Activated naive CD4-positive, alpha-beta T cell treated with anti-CD3 and anti-CD28 coated beads, Interleukin-2, amount 50 U/mL, for 24 hours (primary cell): ENCODE data around the gene SOX11.

Source experiments
- H3K27ac Mint-ChIP-seq: one replicate; pipeline ENCODE4 v1.8.0; 2021; ENCODE audit warnings: mild to moderate bottlenecking, mixed read lengths
- H3K27me3 Mint-ChIP-seq: one replicate; pipeline ENCODE4 v1.8.0; 2021; ENCODE audit warnings: mixed read lengths
- H3K36me3 Mint-ChIP-seq: one replicate; pipeline ENCODE4 v1.8.0; 2021; ENCODE audit warnings: mixed read lengths
- H3K4me1 Mint-ChIP-seq: one replicate; pipeline ENCODE4 v1.8.0; 2021; ENCODE audit warnings: mixed read lengths
- H3K4me3 Mint-ChIP-seq: one replicate; pipeline ENCODE4 v1.8.0; 2021; ENCODE audit warnings: mild to moderate bottlenecking, mixed read lengths
- H3K9me3 Mint-ChIP-seq: one replicate; pipeline ENCODE4 v1.8.0; 2021; ENCODE audit warnings: mixed read lengths

SOX11 gene

DNA sequence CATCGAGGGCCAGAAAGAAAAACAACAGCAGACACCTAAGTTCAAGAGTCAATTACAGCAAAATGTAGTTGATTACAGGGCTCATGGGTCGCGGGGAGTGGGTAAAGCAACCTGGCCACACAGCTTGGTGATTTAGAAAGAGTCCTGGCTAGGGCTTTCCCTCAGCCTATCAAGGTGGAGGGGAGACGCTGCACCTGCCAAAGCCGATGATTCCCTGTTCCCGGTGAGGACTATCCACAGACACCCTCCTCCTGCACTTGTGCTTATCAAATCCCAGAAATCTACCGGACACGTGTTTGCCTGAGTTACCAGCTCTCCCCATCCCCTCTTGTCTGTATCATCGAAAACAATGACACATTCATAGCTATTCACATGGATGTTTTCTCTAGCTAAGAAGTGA lies 7.0 kb upstream of the SOX11 start:
- Mint-ChIP-seq H3K9me3 (peaks cover 14% of the 10 kb centered on the region), H3K27ac (no peak overlapping the region), H3K4me3 (no peak overlapping the region), H3K36me3 (no peaks in the 10 kb centered on the region), H3K4me1 (no peaks in the 10 kb centered on the region), H3K27me3 (peaks cover 24% of the 10 kb centered on the region)

DNA sequence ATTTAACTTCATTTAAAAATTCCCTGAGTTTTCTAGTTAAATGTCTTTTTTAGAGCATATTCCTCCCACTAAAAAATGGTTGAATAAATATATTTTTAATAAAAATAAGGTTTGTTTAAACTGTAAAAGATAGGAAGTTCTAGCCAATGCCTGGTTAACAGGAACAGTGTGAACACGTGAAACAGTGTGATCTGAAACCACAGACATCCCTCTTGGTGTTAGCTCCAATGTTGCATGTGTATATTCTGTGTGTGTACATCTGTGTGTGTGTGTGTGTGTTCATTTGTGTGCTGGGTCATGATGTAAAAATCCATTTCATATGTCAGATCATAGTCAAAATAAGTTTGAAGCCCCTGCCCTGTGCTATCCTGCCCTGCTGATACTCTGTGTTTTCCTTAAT lies 6.1 kb upstream of the SOX11 start:
- no peak overlapping the region for H3K4me3 Mint-ChIP-seq
- H3K4me1 Mint-ChIP-seq: peaks cover 6% of the 10 kb centered on the region
- no peaks in the 10 kb centered on the region for H3K36me3 Mint-ChIP-seq
- peaks cover 31% of the 10 kb centered on the region for H3K27me3 Mint-ChIP-seq
- H3K27ac Mint-ChIP-seq: no peak overlapping the region
- H3K9me3 Mint-ChIP-seq: peaks cover 9% of the 10 kb centered on the region

DNA sequence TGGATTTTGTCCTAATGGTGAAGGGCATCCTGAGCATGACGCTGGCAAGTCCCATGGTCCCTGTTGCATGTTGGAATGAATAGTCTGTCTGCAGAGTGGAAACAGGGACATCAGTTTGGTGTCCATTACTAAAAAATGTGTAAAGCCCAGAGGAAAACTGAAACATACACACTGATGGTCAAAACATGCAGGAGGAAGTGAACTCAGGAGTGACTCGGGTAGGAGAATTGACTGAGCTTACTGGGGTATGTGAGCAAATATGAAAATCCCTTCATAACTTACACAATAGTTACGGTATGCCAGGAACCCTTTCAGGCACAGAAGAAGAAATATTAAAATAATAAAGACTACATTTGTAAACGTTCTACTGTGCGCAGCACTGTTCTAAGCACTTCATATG lies 5.6 kb upstream of the SOX11 start:
- peaks cover 6% of the 10 kb centered on the region for H3K4me1 Mint-ChIP-seq
- no peak overlapping the region for H3K27ac Mint-ChIP-seq
- peaks cover 4% of the 10 kb centered on the region for H3K9me3 Mint-ChIP-seq
- H3K36me3 Mint-ChIP-seq: no peaks in the 10 kb centered on the region
- H3K4me3 Mint-ChIP-seq: no peak overlapping the region
- H3K27me3 Mint-ChIP-seq: peaks cover 33% of the 10 kb centered on the region

DNA sequence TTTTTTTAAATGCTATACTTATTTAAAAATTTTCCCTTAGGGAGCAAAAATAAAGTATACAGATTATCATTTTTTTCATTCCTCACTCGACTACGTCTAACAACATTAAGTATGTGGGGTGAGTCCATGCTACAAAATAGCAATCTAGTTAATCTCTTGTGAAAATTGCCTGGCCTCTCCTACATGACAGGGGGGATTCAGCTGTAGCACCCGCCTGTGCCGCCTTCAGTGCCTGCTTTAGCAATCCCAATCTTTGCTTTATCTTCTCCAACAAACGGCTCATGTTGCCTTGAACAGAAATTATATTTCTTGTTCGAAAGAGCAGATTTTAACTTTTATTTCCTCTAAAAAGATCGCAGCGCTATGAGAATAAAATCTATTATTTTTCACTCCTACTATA lies 2.4 kb upstream of the SOX11 start:
- Mint-ChIP-seq H3K4me1 (peaks cover 12% of the 10 kb centered on the region), H3K27me3 (peaks cover 40% of the 10 kb centered on the region), H3K27ac (no peak overlapping the region), H3K9me3 (no peaks in the 10 kb centered on the region), H3K36me3 (no peaks in the 10 kb centered on the region), H3K4me3 (no peak overlapping the region)

DNA sequence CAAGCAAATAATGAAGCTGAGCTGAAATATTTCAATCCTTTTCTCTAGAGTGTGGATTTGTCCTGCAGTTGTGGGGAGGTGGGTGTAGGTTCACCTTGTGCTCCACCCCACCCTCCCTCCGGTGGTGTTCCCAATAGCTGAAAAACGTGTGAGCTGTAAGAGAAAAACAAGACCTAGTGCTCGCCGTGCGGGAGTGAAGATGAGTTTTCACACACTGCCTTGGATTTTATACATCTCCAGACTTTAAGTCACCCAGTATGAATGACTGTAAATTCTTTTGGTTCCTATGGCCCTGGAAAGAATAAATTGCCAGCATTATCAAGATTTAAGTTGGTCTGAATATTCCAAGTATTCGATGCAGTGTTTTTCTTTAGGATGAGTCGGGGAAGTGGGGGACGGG lies 1.9 kb upstream of the SOX11 start:
- peaks cover 42% of the 10 kb centered on the region for H3K27me3 Mint-ChIP-seq

DNA sequence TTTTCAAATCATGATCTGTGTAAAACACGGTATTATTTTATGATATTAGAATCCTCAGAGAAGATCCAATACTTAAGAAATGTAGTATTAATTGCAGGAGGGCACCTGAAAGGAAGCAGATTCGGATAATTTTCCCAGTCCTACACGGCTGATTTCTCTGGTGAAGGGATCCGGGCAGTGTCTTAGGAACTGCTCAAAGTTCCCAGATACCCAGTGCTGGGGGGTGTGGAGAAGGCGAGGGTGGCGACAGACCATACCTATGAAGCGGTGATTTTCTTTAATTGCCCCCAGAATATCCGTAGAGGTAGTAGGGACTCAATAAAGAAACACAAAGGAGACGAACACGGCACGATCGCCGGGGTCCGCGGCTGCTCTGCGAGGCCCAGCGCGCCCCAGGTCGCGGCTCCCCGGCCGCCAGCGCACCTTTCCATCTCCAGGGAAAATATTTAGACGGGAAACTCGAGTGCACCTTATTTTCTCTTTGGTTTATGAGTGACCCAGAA lies 1.4 kb upstream of the SOX11 start:
- Mint-ChIP-seq H3K27me3 (peaks cover 45% of the 10 kb centered on the region), H3K9me3 (no peaks in the 10 kb centered on the region), H3K4me1 (peaks cover 19% of the 10 kb centered on the region), H3K4me3 (peak overlapping the region; percentile 42), H3K27ac (no peak overlapping the region), H3K36me3 (peaks cover 2% of the 10 kb centered on the region)

More for the DNA sequence above, 1.9 kb upstream of the SOX11 start:
- H3K9me3 Mint-ChIP-seq: no peaks in the 10 kb centered on the region
- H3K27ac Mint-ChIP-seq: no peak overlapping the region
- no peaks in the 10 kb centered on the region for H3K36me3 Mint-ChIP-seq
- H3K4me3 Mint-ChIP-seq: peak overlapping the region; percentile 42
- peaks cover 15% of the 10 kb centered on the region for H3K4me1 Mint-ChIP-seq

DNA sequence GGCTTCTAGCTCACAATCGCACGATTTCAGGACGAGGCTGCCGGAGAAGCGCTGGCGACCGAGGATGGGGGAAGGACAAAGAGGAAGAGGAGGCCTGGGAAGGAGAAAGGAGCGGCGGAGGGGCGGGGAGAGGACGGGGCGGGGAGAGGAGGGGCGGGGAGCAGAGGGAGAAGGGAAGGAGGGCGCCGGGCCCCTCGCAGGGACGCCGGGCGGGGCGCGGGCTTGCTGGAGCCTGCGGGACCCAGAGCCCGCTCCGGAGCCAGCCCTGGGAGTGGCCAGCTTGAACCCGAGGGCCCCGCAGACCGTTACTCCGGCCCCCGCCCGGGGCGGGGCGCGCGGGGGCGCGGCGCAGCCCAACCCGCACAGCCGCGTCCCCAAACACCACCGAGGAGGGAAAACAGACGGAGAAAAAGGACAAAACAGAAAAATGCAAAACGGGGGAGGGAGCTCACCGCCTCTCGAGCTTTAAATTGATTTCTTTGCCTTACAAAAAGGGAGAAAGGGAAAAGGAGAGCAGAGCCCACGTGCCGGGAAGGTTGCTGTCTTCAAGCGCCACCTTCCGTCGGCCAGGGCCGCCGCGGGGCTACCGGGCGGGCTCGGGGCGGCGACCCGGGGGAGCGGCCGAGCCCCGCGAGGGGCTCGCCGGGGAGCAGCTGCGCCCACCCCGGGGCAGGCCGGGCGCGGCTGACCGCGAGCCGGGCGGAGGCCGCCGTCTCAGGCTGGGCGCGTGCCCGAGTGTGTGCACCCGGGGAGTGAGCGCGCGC lies 781 bp upstream of the SOX11 start:
- Mint-ChIP-seq H3K4me1 (peaks cover 21% of the 10 kb centered on the region), H3K4me3 (no peak overlapping the region), H3K27ac (no peak overlapping the region), H3K36me3 (peaks cover 2% of the 10 kb centered on the region), H3K27me3 (peaks cover 44% of the 10 kb centered on the region), H3K9me3 (no peaks in the 10 kb centered on the region)

DNA sequence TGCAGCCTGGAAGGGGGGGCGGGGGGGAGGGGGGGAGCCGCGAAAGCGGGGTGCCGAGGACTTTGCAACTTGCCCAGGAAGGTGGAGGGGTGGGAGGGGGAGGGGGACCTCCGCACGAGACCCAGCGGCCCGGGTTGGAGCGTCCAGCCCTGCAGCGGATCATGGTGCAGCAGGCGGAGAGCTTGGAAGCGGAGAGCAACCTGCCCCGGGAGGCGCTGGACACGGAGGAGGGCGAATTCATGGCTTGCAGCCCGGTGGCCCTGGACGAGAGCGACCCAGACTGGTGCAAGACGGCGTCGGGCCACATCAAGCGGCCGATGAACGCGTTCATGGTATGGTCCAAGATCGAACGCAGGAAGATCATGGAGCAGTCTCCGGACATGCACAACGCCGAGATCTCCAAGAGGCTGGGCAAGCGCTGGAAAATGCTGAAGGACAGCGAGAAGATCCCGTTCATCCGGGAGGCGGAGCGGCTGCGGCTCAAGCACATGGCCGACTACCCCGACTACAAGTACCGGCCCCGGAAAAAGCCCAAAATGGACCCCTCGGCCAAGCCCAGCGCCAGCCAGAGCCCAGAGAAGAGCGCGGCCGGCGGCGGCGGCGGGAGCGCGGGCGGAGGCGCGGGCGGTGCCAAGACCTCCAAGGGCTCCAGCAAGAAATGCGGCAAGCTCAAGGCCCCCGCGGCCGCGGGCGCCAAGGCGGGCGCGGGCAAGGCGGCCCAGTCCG lies 540 bp downstream of the SOX11 start:
- Mint-ChIP-seq H3K27ac (no peak overlapping the region), H3K4me1 (peaks cover 21% of the 10 kb centered on the region), H3K36me3 (peaks cover 2% of the 10 kb centered on the region), H3K9me3 (no peaks in the 10 kb centered on the region), H3K4me3 (no peak overlapping the region), H3K27me3 (peaks cover 43% of the 10 kb centered on the region)

DNA sequence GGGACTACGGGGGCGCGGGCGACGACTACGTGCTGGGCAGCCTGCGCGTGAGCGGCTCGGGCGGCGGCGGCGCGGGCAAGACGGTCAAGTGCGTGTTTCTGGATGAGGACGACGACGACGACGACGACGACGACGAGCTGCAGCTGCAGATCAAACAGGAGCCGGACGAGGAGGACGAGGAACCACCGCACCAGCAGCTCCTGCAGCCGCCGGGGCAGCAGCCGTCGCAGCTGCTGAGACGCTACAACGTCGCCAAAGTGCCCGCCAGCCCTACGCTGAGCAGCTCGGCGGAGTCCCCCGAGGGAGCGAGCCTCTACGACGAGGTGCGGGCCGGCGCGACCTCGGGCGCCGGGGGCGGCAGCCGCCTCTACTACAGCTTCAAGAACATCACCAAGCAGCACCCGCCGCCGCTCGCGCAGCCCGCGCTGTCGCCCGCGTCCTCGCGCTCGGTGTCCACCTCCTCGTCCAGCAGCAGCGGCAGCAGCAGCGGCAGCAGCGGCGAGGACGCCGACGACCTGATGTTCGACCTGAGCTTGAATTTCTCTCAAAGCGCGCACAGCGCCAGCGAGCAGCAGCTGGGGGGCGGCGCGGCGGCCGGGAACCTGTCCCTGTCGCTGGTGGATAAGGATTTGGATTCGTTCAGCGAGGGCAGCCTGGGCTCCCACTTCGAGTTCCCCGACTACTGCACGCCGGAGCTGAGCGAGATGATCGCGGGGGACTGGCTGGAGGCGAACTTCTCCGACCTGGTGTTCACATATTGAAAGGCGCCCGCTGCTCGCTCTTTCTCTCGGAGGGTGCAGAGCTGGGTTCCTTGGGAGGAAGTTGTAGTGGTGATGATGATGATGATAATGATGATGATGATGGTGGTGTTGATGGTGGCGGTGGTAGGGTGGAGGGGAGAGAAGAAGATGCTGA lies 1.4 kb downstream of the SOX11 start:
- Mint-ChIP-seq H3K4me3 (no peak overlapping the region), H3K9me3 (no peaks in the 10 kb centered on the region), H3K4me1 (peaks cover 21% of the 10 kb centered on the region), H3K36me3 (peaks cover 2% of the 10 kb centered on the region), H3K27me3 (peaks cover 46% of the 10 kb centered on the region), H3K27ac (no peak overlapping the region)

DNA sequence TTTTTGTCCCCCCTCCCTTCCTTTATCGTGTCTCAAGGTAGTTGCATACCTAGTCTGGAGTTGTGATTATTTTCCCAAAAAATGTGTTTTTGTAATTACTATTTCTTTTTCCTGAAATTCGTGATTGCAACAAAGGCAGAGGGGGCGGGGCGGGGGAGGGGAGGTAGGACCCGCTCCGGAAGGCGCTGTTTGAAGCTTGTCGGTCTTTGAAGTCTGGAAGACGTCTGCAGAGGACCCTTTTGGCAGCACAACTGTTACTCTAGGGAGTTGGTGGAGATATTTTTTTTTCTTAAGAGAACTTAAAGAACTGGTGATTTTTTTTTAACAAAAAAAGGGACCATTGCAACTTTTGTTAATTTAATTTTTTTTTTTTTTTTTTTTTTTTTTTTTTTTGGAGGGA lies 2.1 kb downstream of the SOX11 start:
- peaks cover 41% of the 10 kb centered on the region for H3K27me3 Mint-ChIP-seq
- H3K4me1 Mint-ChIP-seq: peaks cover 21% of the 10 kb centered on the region
- no peak overlapping the region for H3K4me3 Mint-ChIP-seq
- H3K27ac Mint-ChIP-seq: no peak overlapping the region
- peaks cover 2% of the 10 kb centered on the region for H3K36me3 Mint-ChIP-seq
- no peaks in the 10 kb centered on the region for H3K9me3 Mint-ChIP-seq

DNA sequence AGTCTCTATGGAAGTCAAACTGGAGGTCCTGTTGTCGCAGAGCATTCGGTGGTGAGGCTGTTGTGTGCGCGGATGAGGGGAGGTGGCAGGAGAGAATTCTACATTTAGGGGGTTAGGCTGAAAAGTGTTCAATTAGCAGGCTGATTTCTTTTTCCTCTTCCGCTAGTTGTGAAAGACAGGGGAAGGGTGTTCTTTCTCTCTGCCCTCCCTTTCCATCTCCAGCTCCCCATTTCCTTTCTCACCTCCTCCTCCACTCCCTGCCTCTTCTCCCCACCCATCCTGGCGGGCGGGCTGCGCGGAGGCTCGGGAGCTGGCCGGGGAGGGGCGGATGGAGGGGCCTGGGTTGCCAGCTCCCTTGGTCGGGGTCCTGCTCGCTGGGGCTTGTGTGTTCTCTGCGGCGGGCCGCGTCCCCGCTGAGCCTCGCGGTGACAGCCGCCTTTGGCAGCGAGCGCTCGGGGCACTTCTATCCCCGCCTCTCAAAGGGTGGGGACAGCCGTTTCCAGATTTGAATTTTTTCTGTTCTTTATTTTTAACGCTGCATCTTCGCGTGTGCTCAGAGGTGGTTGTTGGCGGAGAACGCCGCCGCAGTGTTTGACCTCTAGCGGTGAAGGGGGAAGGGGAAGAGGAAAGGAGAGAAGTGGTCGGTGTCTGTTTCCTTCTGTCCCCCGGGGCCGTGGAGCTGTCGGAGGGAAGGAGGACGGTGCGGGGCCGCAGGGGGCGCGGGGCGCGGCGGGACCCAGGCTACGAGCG lies 3.6 kb downstream of the SOX11 start:
- H3K27me3 Mint-ChIP-seq: peaks cover 38% of the 10 kb centered on the region
- H3K36me3 Mint-ChIP-seq: peaks cover 2% of the 10 kb centered on the region
- peaks cover 17% of the 10 kb centered on the region for H3K4me1 Mint-ChIP-seq
- peak overlapping the region; percentile 70 for H3K27ac Mint-ChIP-seq
- H3K9me3 Mint-ChIP-seq: no peaks in the 10 kb centered on the region
- H3K4me3 Mint-ChIP-seq: peak overlapping the region; percentile 31

DNA sequence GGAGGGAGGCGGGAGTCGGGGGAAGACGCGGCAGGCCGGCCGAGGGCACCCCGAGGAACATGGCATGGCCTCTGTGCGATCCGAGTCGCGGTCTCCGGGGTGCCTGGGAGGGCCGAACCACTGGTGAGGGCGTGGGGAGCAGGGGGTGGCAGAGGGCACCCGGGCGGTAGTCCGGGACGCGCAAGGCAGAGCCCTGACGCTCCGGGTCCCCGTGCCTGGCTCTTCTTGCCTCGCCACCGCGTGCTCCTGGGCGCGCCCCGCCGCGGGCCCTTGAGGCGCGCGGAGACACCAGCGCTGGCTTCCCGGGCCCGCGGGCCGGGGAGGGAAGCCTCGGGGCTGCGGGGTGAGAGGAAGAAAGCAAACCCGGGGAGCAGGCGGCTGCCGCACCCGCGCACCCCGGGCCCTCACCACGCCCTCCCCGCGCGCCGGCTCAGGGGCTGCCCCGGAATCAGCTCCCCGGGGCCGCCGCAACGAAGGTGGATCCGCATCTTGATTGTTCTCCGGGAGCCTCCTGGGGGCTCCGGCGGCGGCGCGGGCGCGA lies 4.3 kb downstream of the SOX11 start:
- H3K27ac Mint-ChIP-seq: no peak overlapping the region
- H3K36me3 Mint-ChIP-seq: peaks cover 2% of the 10 kb centered on the region
- no peak overlapping the region for H3K4me3 Mint-ChIP-seq
- peaks cover 41% of the 10 kb centered on the region for H3K27me3 Mint-ChIP-seq
- peaks cover 4% of the 10 kb centered on the region for H3K9me3 Mint-ChIP-seq
- H3K4me1 Mint-ChIP-seq: peaks cover 15% of the 10 kb centered on the region

DNA sequence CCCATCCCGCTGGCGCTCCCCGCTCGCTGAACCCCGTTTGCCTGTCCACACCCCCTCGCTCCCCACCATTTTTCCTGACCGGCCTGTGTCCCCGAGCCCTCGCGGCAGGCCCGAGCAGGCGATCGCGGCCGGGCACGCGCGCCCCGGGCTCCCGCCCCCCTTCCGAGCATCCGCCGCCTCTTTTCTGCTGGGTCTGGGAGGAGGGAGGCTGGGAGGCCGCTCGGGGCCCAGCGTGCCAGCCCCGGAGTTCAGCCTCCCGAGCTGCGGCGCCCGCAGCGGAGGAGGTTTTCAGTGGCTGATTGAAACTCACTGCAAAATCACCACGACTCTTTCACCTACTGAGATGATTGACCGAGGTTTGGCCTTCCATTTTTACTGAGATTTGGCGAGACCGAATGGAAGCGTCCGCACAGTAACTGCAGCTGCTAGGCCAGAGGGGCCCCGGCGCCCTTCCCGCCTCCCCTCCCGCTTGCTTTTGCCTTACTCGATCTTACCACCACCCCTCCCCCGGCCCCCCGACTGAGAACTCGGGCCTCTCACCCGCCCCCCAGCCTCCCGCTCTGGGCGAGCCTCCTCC lies 4.8 kb downstream of the SOX11 start:
- H3K36me3 Mint-ChIP-seq: peaks cover 2% of the 10 kb centered on the region
- peaks cover 15% of the 10 kb centered on the region for H3K4me1 Mint-ChIP-seq
- peaks cover 4% of the 10 kb centered on the region for H3K9me3 Mint-ChIP-seq
- H3K27ac Mint-ChIP-seq: no peak overlapping the region
- H3K27me3 Mint-ChIP-seq: peaks cover 41% of the 10 kb centered on the region
- no peak overlapping the region for H3K4me3 Mint-ChIP-seq

DNA sequence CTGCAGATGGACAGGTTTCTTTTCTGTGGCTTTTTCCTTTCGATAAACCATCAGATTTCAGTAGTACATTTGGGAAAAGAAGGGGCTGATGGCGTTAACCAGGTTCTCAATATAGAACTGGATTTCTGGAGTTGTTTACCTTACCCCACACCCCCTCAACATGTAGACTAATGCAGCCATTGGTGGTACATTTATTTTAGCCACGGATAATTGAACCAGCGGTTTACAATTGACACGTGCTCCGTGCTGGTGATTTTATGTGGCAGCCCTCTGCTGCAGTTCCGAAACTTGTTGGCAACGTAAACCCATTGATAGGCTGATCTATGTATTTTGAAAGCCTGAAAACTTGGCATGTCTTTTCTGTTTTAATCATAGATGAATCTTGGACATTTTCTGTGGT lies 5.4 kb downstream of the SOX11 start:
- Mint-ChIP-seq H3K4me3 (no peak overlapping the region), H3K27ac (no peak overlapping the region), H3K27me3 (peaks cover 42% of the 10 kb centered on the region), H3K4me1 (peaks cover 15% of the 10 kb centered on the region), H3K9me3 (peaks cover 4% of the 10 kb centered on the region), H3K36me3 (peaks cover 2% of the 10 kb centered on the region)
